Hepatocyte (in vitro differentiated cells): ENCODE results near the gene STARD10. TPM values are rescaled to one million over a fixed set of nuclear protein-coding genes. Genes with fewer than 3 reads are reported as not detected.

Experiments
- DNase-seq: peaks from one replicate; pipeline ENCODE4 v3.0.0-alpha.2; 2016; ENCODE audit warnings: low spot score
- H2AFZ ChIP-seq: fragments of 200-600 bp; sonication (generic); 2 replicates; pipeline ENCODE4 v1.6.0; 2016; ENCODE audit warnings: antibody characterized with exemption, mild to moderate bottlenecking
- H3K27ac ChIP-seq: fragments of 200-600 bp; sonication (generic); 2 replicates; pipeline ENCODE4 v1.5.1; 2016; ENCODE audit warnings: mild to moderate bottlenecking
- H3K27me3 ChIP-seq: fragments of 200-600 bp; sonication (generic); 2 replicates; pipeline ENCODE4 v1.6.1; 2016
- H3K36me3 ChIP-seq: fragments of 200-600 bp; sonication (generic); replicated peaks from 2 replicates; pipeline ENCODE4 v1.5.1; 2016; ENCODE audit warnings: low read depth; ENCODE audit not compliant: insufficient read depth
- H3K4me1 ChIP-seq: fragments of 200-600 bp; sonication (generic); 2 replicates; pipeline ENCODE4 v1.5.1; 2016; ENCODE audit warnings: mild to moderate bottlenecking, moderate library complexity; ENCODE audit not compliant: insufficient read depth
- H3K4me2 ChIP-seq: fragments of 200-600 bp; sonication (generic); 2 replicates; pipeline ENCODE4 v1.6.0; 2016
- H3K4me3 ChIP-seq: fragments of 200-600 bp; sonication (generic); 2 replicates; pipeline ENCODE4 v1.5.1; 2016; ENCODE audit warnings: mild to moderate bottlenecking
- H3K79me2 ChIP-seq: fragments of 200-600 bp; sonication (generic); 2 replicates; pipeline ENCODE4 v1.6.0; 2017; ENCODE audit warnings: mild to moderate bottlenecking
- H3K9me2 ChIP-seq: fragments of 200-600 bp; sonication (generic); replicated peaks from 2 replicates; pipeline ENCODE4 v1.6.0; 2017; ENCODE audit warnings: mild to moderate bottlenecking; ENCODE audit not compliant: insufficient read depth
- H3K9me3 ChIP-seq: fragments of 200-600 bp; sonication (generic); 2 replicates; pipeline ENCODE4 v1.5.1; 2016; ENCODE audit warnings: low read depth, mild to moderate bottlenecking
- H4K20me1 ChIP-seq: fragments of 200-600 bp; sonication (generic); 2 replicates; pipeline ENCODE4 v1.6.0; 2016; ENCODE audit warnings: mild to moderate bottlenecking; ENCODE audit not compliant: insufficient read depth, poor library complexity, severe bottlenecking
- CTCF ChIP-seq: fragments of 200-600 bp; sonication (generic); IDR thresholded peaks from 2 replicates; pipeline ENCODE4 v1.5.1; 2016; ENCODE audit warnings: antibody characterized with exemption, mild to moderate bottlenecking; ENCODE audit not compliant: poor library complexity
- EZH2 ChIP-seq: fragments of 200-600 bp; sonication (generic); IDR thresholded peaks from 2 replicates; pipeline ENCODE4 v1.6.1; 2016; ENCODE audit warnings: antibody characterized with exemption, mild to moderate bottlenecking, borderline replicate concordance
- EZH2phosphoT487 ChIP-seq: fragments of 200-600 bp; sonication (generic); IDR thresholded peaks from one replicate; pipeline ENCODE4 v1.6.1; 2018; ENCODE audit warnings: antibody characterized with exemption, mild to moderate bottlenecking, low read depth, moderate library complexity; ENCODE audit not compliant: unreplicated experiment, severe bottlenecking
- WGBS: methylation state at CpG from one replicate; pipeline ENCODE4 v1.1.6; 2016; ENCODE audit warnings: low lambda C conversion rate; ENCODE audit errors: missing lambda C conversion rate; 5-methylcytosine and 5-hydroxymethylcytosine counted together
- polyA plus RNA-seq: library from polyadenylated mRNA; unstranded; fragments of >200 nt; fragmentation: Nextera tagmentation; extraction: Ambion mirVana; gene quantifications from 2 replicates; pipeline ENCODE4 v1.2.1, GENCODE V29; 2016
- total RNA-seq: library from RNA; depleted of rRNA; stranded (reverse); fragments of >200 nt; gene quantifications from 2 replicates; pipeline ENCODE4 v1.2.3, GENCODE V29; 2014

Gene STARD10
- total and polyA plus RNA-seq, 2 experiments from 2014 or later, result 290 to 686 TPM

GRCh38 chr11:72744474-72744873 lies 49.4 kb downstream of the STARD10 start:
- no peak overlapping the region for H3K27ac ChIP-seq
- no peaks in the 10 kb centered on the region for H3K9me3 ChIP-seq
- 86% methylated on average over 6 of the region's 6 CpGs for WGBS
- no peak for TF ChIP-seq CTCF
- no peak for TF ChIP-seq EZH2
- TF ChIP-seq EZH2phosphoT487, result no peak
- no peak overlapping the region for H3K4me2 ChIP-seq
- no peaks in the 10 kb centered on the region for H4K20me1 ChIP-seq
- peaks cover 76% of the 10 kb centered on the region for H3K79me2 ChIP-seq
- H2AFZ ChIP-seq, result no peak overlapping the region
- peaks cover 46% of the 10 kb centered on the region for H3K4me1 ChIP-seq
- H3K36me3 ChIP-seq, result no peaks in the 10 kb centered on the region
- DNase-seq, result no peak
- H3K27me3 ChIP-seq, result no peaks in the 10 kb centered on the region
- no peaks in the 10 kb centered on the region for H3K9me2 ChIP-seq
- no peak overlapping the region for H3K4me3 ChIP-seq

GRCh38 chr11:72743321-72744221 lies 50.3 kb downstream of the STARD10 start:
- Histone ChIP-seq H3K4me2 (no peak overlapping the region), H3K27ac (no peak overlapping the region), H3K4me3 (no peak overlapping the region), H3K27me3 (no peaks in the 10 kb centered on the region), H2AFZ (no peak overlapping the region), H4K20me1 (no peaks in the 10 kb centered on the region), H3K9me2 (no peaks in the 10 kb centered on the region), H3K9me3 (no peaks in the 10 kb centered on the region), H3K4me1 (peaks cover 40% of the 10 kb centered on the region), H3K36me3 (no peaks in the 10 kb centered on the region), H3K79me2 (peaks cover 85% of the 10 kb centered on the region)
- TF ChIP-seq EZH2 (no peak), EZH2phosphoT487 (no peak), CTCF (no peak)
- WGBS, result 95% methylated on average over 6 of the region's 6 CpGs
- no peak for DNase-seq

- peaks cover 86% of the 10 kb centered on the region for H3K79me2 ChIP-seq
- DNase-seq, result no peak
- H3K4me1 ChIP-seq, result peaks cover 38% of the 10 kb centered on the region
- 88% methylated on average over 7 of the region's 7 CpGs for WGBS
- no peaks in the 10 kb centered on the region for H3K36me3 ChIP-seq
- H3K9me3 ChIP-seq, result no peaks in the 10 kb centered on the region
- no peak overlapping the region for H3K4me3 ChIP-seq
- H3K27ac ChIP-seq, result peak overlapping the region; percentile 88
- H4K20me1 ChIP-seq, result no peaks in the 10 kb centered on the region
- H3K27me3 ChIP-seq, result no peaks in the 10 kb centered on the region
- no peak overlapping the region for H2AFZ ChIP-seq
- H3K9me2 ChIP-seq, result no peaks in the 10 kb centered on the region
- no peak overlapping the region for H3K4me2 ChIP-seq
- no peak for TF ChIP-seq EZH2phosphoT487
- no peak for TF ChIP-seq EZH2
- no peak for TF ChIP-seq CTCF
These were observed 51.1 kb downstream of the STARD10 start for GRCh38 chr11:72742513-72743320.
